GM23248 (cell line): ENCODE data around the gene ANKRD63. TPM values are rescaled to one million over a fixed set of nuclear protein-coding genes. Genes with fewer than 3 reads are reported as not detected.
A peak's percentile ranks its signal among the peaks of the same experiment; 100 is the strongest.

Experiments
- DNase-seq: peaks from one replicate; pipeline ENCODE4 v3.0.0-alpha.2; 2015
- H2AFZ ChIP-seq: fragments of 200-600 bp; sonication (generic); 2 replicates; pipeline ENCODE4 v1.6.1; 2016; ENCODE audit warnings: antibody characterized with exemption
- H3F3A ChIP-seq: fragments of 200-600 bp; sonication (generic); 2 replicates; pipeline ENCODE4 v1.6.1; 2016; ENCODE audit warnings: mild to moderate bottlenecking, antibody characterized with exemption, mixed run types; ENCODE audit not compliant: insufficient read depth
- H3K27ac ChIP-seq: fragments of 200-600 bp; sonication (generic); 2 replicates; pipeline ENCODE4 v1.5.1; 2016; ENCODE audit warnings: mild to moderate bottlenecking
- H3K27me3 ChIP-seq: fragments of 200-600 bp; sonication (generic); replicated peaks from 2 replicates; pipeline ENCODE4 v1.6.1; 2016; ENCODE audit warnings: mild to moderate bottlenecking; ENCODE audit not compliant: insufficient read depth
- H3K36me3 ChIP-seq: fragments of 200-600 bp; sonication (generic); 2 replicates; pipeline ENCODE4 v1.6.1; 2016; ENCODE audit warnings: low read depth, mild to moderate bottlenecking
- H3K4me1 ChIP-seq: fragments of 200-600 bp; sonication (generic); 2 replicates; pipeline ENCODE4 v1.6.1; 2016; ENCODE audit warnings: mild to moderate bottlenecking; ENCODE audit not compliant: insufficient read depth
- H3K4me2 ChIP-seq: fragments of 200-600 bp; sonication (generic); one replicate; pipeline ENCODE4 v1.6.1; 2016; ENCODE audit warnings: mild to moderate bottlenecking; ENCODE audit not compliant: unreplicated experiment
- H3K4me3 ChIP-seq: fragments of 200-600 bp; sonication (generic); 2 replicates; pipeline ENCODE4 v1.5.1; 2016; ENCODE audit warnings: mild to moderate bottlenecking
- H3K79me2 ChIP-seq: fragments of 200-600 bp; sonication (generic); 2 replicates; pipeline ENCODE4 v1.6.1; 2016; ENCODE audit warnings: mild to moderate bottlenecking; ENCODE audit not compliant: insufficient read depth
- H3K9ac ChIP-seq: fragments of 200-600 bp; sonication (generic); 2 replicates; pipeline ENCODE4 v1.6.1; 2016; ENCODE audit warnings: mild to moderate bottlenecking
- H3K9me2 ChIP-seq: fragments of 200-600 bp; sonication (generic); 2 replicates; pipeline ENCODE4 v1.6.1; 2016; ENCODE audit warnings: mixed run types, mild to moderate bottlenecking, moderate library complexity; ENCODE audit not compliant: insufficient read depth
- H3K9me3 ChIP-seq: fragments of 200-600 bp; sonication (generic); one replicate; pipeline ENCODE4 v1.6.1; 2017; ENCODE audit warnings: low read depth
- H4K20me1 ChIP-seq: fragments of 200-600 bp; sonication (generic); 2 replicates; pipeline ENCODE4 v1.6.0; 2016; ENCODE audit not compliant: insufficient read depth
- EZH2 ChIP-seq: fragments of 200-600 bp; sonication (generic); IDR thresholded peaks from 2 replicates; pipeline ENCODE4 v1.6.1; 2018; ENCODE audit warnings: antibody characterized with exemption, mild to moderate bottlenecking; ENCODE audit not compliant: insufficient read depth, poor library complexity, severe bottlenecking
- EZH2phosphoT487 ChIP-seq: fragments of 200-600 bp; sonication (generic); IDR thresholded peaks from 2 replicates; pipeline ENCODE4 v1.6.1; 2018; ENCODE audit warnings: antibody characterized with exemption, moderate library complexity, mild to moderate bottlenecking, low read depth; ENCODE audit not compliant: insufficient read depth
- whole genome bisulfite sequencing, 2 experiments: methylation state at CpG; one replicate each; pipeline ENCODE4 v1.1.6; 2015 to 2017; ENCODE audit warnings: low lambda C conversion rate in 2 of 2, low coverage in 1 of 2; ENCODE audit errors: missing lambda C conversion rate in 2 of 2; 5-methylcytosine and 5-hydroxymethylcytosine counted together
- in situ Hi-C: fragments of 300-500 bp; cut with MboI; formaldehyde crosslinking; loops from 2 replicates; pipeline ENCODE4 v1.15.0; 2020
- polyA plus RNA-seq: library from polyadenylated mRNA; unstranded; fragments of >200 nt; fragmentation: Nextera tagmentation; extraction: Ambion mirVana; gene quantifications from 2 replicates; pipeline ENCODE4 v1.2.1, GENCODE V29; 2016
- total RNA-seq: library from RNA; depleted of rRNA; stranded (reverse); fragments of >200 nt; shearing (Covaris generic); gene quantifications from 2 replicates; pipeline ENCODE4 v1.2.3, GENCODE V29; 2014

The ANKRD63 gene
- total and polyA plus RNA-seq, 2 experiments from 2014 or later, result not detected

DNA sequence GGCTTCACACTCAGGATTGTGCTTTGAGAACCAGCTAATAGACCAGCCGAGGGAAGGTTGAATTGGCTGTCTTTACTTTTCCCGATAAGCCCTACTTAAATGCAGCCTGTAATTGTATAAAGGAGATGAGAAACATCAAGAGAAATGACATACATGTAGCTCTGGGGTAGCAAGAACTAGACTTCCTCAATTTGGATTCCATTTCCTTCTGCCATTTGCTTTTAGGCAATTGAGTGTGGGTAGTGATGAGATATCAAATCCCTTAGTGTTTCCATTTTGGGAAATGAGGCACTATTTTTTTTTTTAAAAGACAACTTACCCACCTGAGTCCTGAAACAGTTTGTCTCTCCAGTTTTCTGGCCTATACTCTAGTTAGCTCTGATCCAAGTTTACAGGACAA, 42.8 kb upstream of the ANKRD63 start:
- Histone ChIP-seq H4K20me1 (no peaks in the 10 kb centered on the region), H3K36me3 (no peaks in the 10 kb centered on the region), H3F3A (peaks cover 35% of the 10 kb centered on the region), H3K4me1 (peaks cover 45% of the 10 kb centered on the region), H3K4me3 (peak overlapping the region; percentile 76), H2AFZ (no peak overlapping the region), H3K9me3 (no peaks in the 10 kb centered on the region), H3K4me2 (peak overlapping the region; percentile 74), H3K9me2 (no peaks in the 10 kb centered on the region), H3K27ac (no peak overlapping the region), H3K9ac (no peak overlapping the region), H3K27me3 (no peaks in the 10 kb centered on the region), H3K79me2 (peaks cover 25% of the 10 kb centered on the region)
- DNase-seq, result no peak
- WGBS, 2 experiments, result 98% methylated on average over 2 of the region's 2 CpGs
- TF ChIP-seq EZH2phosphoT487 (no peak), EZH2 (no peak)
- in situ Hi-C loops, result no loop called here

DNA sequence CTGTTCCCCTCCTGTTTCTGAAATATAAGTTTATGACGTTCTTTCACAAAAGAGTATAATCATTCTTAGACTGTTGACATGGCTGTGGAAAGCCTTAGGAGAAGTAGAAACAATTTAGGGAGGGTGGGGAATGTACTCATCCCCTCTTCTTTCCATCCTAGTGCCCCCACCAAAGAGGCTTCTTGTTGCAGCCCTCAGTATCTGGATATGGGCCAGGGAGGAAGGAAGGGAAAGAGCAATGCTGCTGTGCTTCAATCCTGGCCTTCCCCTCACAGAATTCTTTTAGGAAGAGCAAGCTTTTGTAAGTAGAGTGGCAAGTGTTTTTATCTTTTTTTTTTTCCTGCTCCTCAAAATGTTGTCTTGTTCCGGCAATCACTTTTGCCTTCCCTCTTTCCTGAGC, 42.3 kb upstream of the ANKRD63 start:
- TF ChIP-seq EZH2 (no peak), EZH2phosphoT487 (no peak)
- peak overlapping the region; percentile 74 for H3K4me2 ChIP-seq
- 89% methylated on average over 2 of the region's 2 CpGs for WGBS, 2 experiments
- peak overlapping the region; percentile 65 for H3K9ac ChIP-seq
- peak; percentile 26 for DNase-seq
- H3K27ac ChIP-seq, result no peak overlapping the region
- H3K79me2 ChIP-seq, result peaks cover 25% of the 10 kb centered on the region
- no peaks in the 10 kb centered on the region for H3K9me3 ChIP-seq
- H3K4me1 ChIP-seq, result peaks cover 45% of the 10 kb centered on the region
- H3K4me3 ChIP-seq, result peak overlapping the region; percentile 76
- H3K27me3 ChIP-seq, result no peaks in the 10 kb centered on the region
- H3K9me2 ChIP-seq, result no peaks in the 10 kb centered on the region
- H3F3A ChIP-seq, result peaks cover 30% of the 10 kb centered on the region
- H3K36me3 ChIP-seq, result no peaks in the 10 kb centered on the region
- H4K20me1 ChIP-seq, result no peaks in the 10 kb centered on the region
- H2AFZ ChIP-seq, result no peak overlapping the region
- in situ Hi-C loops, result no loop called here

DNA sequence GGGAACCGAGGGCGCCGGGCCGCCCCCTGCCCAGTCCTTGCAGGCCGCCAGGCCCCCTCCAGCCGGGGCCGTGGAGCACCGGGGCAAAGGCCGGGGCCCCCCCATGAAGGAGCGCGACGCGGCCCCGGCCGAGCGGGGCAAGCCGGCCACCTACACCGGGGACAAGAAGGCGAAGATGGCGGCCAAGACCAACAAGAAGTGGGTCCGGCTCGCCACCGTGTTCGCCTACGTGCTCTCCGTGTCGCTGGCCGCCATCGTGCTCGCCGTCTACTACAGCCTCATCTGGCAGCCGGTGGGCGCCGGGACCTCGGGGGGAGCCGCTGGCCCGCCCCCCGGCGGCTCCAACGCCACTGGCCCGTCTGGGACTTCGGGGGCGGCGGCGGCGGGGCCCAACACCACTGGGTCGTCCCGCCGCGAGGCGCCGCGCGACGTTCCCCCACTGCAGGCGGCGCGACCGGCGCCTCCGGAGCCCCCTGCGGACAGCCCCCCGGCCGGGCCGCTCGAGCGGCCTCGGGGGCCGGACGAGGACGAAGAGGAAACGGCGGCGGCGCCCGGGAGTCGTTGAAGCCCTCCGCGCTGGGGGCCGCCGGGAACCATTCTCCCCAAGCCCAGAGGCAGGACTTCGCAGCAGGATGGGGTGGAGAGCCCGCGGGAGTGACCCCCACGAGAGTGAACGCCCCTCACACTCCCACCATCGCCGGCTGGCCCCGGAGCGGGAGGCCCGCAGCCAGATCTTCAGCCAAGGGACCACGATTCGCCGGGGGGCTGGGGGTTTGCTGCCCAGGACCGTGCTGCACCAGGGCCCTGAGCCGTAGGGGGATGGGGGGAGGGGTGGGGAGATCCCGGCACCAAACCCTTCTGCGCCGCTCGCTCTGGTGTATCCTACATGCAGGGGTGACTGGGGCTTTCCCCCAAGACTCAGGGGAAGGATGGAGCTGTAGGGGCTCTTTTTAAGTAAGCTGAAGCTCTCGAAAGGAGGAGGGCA, 41.4 kb upstream of the ANKRD63 start:
- H3K27me3 ChIP-seq, result no peaks in the 10 kb centered on the region
- peak overlapping the region; percentile 51 for H2AFZ ChIP-seq
- WGBS, 2 experiments, result 3 to 5% methylated on average over 45 to 75 of the region's 101 CpGs
- peaks cover 25% of the 10 kb centered on the region for H3K79me2 ChIP-seq
- peak overlapping the region; percentile 76 for H3K4me3 ChIP-seq
- H3K9ac ChIP-seq, result peak overlapping the region; percentile 65
- H3F3A ChIP-seq, result peaks cover 20% of the 10 kb centered on the region; the same call in 1 of the 2 replicates
- no peaks in the 10 kb centered on the region for H3K36me3 ChIP-seq
- H3K27ac ChIP-seq, result no peak overlapping the region
- peaks cover 38% of the 10 kb centered on the region for H3K4me1 ChIP-seq
- DNase-seq, result peak; percentile 56
- TF ChIP-seq EZH2, result no peak
- no peak for TF ChIP-seq EZH2phosphoT487
- no peaks in the 10 kb centered on the region for H4K20me1 ChIP-seq
- H3K9me2 ChIP-seq, result no peaks in the 10 kb centered on the region
- in situ Hi-C loops, result no loop called here
- peak overlapping the region; percentile 74 for H3K4me2 ChIP-seq
- no peaks in the 10 kb centered on the region for H3K9me3 ChIP-seq

DNA sequence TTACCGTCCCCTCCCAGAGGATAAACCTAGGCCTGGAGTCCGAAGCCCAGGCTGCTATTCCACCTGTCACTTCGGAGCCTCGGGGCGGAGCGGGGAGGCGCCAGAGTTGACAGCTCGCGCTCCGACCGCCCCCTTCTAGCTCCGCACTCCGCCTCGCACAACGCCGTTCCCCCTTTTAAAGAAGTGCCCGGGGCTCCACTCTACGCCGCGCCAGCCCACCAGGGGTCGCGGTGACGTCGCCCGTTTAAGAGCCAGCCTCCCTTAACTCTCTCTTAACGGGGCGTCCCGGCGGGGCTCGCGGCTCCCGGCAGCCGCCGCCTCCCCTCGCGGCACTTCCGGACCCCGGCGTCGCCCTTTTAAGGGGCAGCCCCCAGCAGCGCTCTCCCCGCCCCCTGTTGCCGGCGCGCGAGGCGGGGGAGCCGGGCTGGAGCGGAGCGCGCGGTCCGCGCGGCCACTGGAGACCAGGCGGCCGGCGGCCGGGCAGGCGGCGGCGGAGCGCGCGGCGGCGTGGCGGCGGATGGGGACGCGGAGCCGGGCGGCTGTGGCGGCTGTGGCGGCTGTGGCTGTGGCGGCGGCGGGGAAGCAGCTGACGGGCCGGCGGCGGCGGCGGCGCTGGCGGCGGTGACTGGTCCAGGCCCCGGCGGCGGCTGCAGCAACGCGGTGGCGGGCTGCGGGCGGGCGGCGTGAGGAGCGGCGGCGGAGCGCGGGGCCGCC, 40.5 kb upstream of the ANKRD63 start, which contains the start of gene INAFM2:
TSS of gene INAFM2 (plus strand) at position 454 of the 714 bp plus-strand sequence. CDS start 364 bp downstream, outside the sequence.
- H2AFZ ChIP-seq, result peak within 1 kb of the TSS; percentile 67
- in situ Hi-C loops, result no loop called here
- peaks cover 12% of the 10 kb centered on the region; the same call in 1 of the 2 replicates for H3F3A ChIP-seq
- H3K9ac ChIP-seq, result peak within 1 kb of the TSS; percentile 65
- no peaks in the 10 kb centered on the region for H3K9me2 ChIP-seq
- H3K36me3 ChIP-seq, result no peaks in the 10 kb centered on the region
- no peaks in the 10 kb centered on the region for H4K20me1 ChIP-seq
- H3K4me3 ChIP-seq, result peak within 1 kb of the TSS; percentile 76
- peak within 1 kb of the TSS; percentile 74 for H3K4me2 ChIP-seq
- TF ChIP-seq EZH2 (no peak), EZH2phosphoT487 (no peak)
- H3K27me3 ChIP-seq, result no peaks in the 10 kb centered on the region
- no peaks in the 10 kb centered on the region for H3K9me3 ChIP-seq
- 1% methylated on average over 51 to 59 of the region's 103 CpGs for WGBS, 2 experiments
- peaks cover 25% of the 10 kb centered on the region for H3K79me2 ChIP-seq
- peak; percentile 90 for DNase-seq
- peaks cover 30% of the 10 kb centered on the region for H3K4me1 ChIP-seq
- H3K27ac ChIP-seq, result no peak within 1 kb of the TSS
